GM19035 (cell line): ENCODE data around the gene BTBD18.

Source experiments
- ATAC-seq: cut with Tn5 transposase; IDR thresholded peaks from one replicate; pipeline ENCODE4 v1.9.1; 2021; ENCODE audit not compliant: unreplicated experiment

The BTBD18 gene

DNA sequence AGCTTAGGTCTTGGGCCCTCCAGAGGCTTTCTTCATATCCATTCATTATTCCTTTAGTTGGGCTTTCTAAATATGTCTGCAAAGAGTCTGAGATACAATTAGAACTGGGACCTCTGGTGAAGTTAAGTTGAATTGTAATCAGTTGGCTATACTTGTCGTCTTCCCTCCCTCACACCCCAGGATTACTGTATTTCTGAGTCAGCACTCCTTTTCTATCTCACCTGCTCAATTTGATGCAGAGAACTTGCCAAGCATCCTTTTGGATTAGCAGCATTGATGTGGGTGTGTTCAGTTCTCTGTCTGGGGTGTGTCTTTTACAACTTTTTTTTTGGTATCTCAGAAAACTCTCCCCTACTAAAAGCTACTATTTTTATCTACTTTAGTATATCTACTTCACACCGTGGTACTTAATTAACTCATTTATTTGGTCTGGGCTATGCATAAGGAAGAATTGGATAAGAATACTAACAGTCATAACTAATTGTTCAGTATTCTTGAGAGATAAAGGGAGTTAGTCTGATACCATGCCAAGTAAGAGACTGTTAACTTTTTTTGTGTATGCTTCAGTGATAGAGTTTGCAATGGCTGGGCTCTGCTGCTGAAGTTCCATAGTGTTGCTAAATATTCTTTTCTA, 25.1 kb upstream of the BTBD18 start:
- ATAC-seq: no peak

- ATAC-seq: no peak
Observed at GRCh38 chr11:57776031-57776521, 24.5 kb upstream of the BTBD18 start.

GRCh38 chr11:57775491-57775890, 23.9 kb upstream of the BTBD18 start:
- no peak for ATAC-seq

GRCh38 chr11:57773026-57773598, 21.5 kb upstream of the BTBD18 start:
- ATAC-seq: no peak

GRCh38 chr11:57772562-57772961, 20.9 kb upstream of the BTBD18 start:
- ATAC-seq: no peak

- no peak for ATAC-seq
Observed at GRCh38 chr11:57771365-57771764, 19.7 kb upstream of the BTBD18 start.

DNA sequence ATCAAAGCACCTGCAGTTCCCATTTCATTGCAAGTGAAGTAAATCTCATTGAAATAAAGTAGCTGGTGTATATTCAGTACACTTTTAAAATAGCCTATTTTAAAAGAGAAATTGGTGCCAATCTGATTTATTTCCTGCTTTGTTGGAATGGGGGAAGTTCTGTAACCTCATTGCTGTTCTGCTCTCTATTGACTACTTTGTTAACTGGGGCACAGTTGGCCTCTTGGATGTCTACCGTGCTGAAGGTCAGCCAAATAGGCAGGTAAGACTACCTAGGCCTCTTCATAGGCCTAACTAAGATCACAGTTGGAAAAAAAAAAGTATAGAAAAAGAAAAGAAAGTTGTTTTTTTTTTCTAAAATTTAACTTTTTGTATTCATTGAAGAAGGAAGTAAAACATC, 19.2 kb upstream of the BTBD18 start:
- ATAC-seq: no peak

- no peak for ATAC-seq
Observed at GRCh38 chr11:57764972-57765371, 13.4 kb upstream of the BTBD18 start.

DNA sequence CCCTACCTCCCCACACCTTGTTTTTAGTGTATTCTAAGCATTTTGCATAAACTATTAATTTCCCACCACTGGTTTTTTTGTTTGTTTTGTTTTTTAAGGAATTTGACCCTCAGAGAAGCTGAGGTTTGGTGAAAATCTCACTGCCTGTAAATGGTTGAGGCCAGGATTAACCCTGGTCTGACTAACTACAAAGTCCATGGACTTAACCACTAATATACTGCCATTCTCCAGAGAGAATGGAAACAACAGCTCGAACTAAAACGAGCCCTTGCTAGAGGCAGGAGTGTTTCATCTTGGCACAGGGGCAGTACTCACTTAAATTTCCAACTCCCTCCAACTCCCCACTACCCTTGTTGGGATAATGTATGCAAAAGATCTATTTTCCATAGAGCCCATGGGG, 12.9 kb upstream of the BTBD18 start:
- ATAC-seq: no peak

- no peak for ATAC-seq
Observed at GRCh38 chr11:57764021-57764420, 12.4 kb upstream of the BTBD18 start.

DNA sequence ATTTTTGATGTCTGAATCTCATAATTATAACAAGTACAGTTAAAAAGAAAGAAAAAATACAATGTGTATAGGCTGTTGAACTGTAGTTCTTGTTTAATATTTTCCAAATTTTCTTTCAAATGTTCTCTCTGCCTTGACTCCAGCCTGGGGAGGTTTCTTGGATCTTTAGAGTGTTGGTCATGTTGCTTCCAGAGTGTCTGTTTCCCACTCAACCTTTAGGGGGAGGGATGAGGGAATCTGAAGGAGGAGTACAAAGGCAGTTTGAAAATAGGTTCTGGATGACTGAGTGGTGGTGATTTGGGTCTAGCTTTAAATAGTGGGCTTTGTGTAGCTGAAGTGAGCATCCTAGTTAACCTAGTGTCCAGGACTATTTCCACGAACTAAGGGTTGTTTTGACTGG, 11.9 kb upstream of the BTBD18 start:
- no peak for ATAC-seq

DNA sequence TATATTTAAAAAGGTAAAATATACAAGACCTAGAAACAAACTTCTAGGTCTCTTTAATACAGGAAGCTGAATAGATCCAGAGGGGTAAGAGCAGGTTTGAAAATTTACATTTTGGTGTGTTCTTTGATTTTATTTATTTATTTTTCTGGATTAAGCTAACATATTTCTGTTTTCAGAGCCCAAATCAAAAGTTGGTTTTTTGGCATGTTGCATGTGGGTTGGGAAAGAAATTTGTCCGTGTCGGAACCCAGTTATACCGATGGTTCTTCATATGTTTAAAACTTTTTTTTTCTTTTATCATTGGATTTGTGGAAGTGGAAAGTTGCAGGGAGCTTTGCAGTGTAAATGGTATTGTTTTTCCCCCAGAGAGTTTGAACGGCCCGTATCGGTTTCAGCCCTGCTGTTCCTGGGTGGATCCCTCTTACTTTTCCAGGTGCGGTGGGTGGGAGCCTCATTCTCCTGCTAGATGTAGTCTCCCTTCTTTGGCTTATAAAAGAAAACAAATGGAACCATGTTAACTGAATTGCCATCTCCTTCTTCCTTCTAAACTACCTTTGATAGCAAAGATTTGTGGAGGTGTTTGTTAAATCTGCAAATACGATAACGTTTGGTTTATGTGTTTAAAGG, 10.7 kb upstream of the BTBD18 start:
- ATAC-seq: no peak

- ATAC-seq: peak; percentile 85
Observed at GRCh38 chr11:57761301-57762234, 9.9 kb upstream of the BTBD18 start, which contains the start of gene CTNND1. TSS of gene CTNND1 (plus strand) at chr11:57761802. CDS start at chr11:57791479, 29,677 bp downstream.

- ATAC-seq: no peak
Observed at GRCh38 chr11:57758174-57758573, 6.6 kb upstream of the BTBD18 start.

DNA sequence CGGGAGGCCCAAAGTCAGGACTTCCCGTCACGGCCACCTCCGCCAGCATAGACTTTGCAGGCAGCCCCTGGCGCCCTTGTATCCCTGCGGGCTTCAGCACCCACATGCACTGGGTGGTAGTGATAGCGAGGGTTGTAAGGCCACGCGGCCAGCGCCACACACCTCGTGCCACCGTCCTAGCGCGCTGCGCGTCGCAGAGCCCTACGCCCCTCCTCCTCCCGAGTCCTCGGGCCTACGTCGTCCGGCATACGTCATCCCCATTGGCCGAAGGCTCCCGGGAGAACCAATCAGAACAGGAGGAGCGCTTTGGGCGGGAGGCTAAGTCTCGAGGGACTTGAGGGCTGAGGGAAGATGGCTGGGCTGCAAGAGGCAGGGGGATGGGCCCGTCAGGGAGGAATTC, 1.3 kb upstream of the BTBD18 start:
- no peak for ATAC-seq

- no peak for ATAC-seq
Observed at GRCh38 chr11:57751176-57751575, 443 bp downstream of the BTBD18 start.

GRCh38 chr11:57746920-57747319, 4.7 kb downstream of the BTBD18 start:
- no peak for ATAC-seq

DNA sequence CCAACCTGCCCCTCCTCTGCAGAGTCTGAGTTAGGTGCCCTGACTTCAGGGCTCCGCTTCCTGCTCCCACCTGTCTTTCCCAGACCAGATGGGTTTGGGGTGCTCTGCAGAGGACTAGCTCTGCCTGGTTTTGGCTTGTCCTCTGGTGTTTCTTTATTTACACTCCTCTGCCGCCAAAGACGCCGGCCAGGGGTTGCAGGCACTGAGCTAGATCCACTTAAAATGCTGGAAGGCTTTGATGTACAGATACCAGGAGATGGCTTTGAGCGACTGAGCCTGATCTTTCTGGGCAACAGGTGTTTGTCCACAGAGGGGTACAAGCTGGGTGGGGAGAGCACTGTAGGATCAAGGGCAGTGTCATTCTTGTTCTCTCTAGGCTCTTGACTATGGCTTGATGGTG, 6.4 kb downstream of the BTBD18 start:
- ATAC-seq: no peak

DNA sequence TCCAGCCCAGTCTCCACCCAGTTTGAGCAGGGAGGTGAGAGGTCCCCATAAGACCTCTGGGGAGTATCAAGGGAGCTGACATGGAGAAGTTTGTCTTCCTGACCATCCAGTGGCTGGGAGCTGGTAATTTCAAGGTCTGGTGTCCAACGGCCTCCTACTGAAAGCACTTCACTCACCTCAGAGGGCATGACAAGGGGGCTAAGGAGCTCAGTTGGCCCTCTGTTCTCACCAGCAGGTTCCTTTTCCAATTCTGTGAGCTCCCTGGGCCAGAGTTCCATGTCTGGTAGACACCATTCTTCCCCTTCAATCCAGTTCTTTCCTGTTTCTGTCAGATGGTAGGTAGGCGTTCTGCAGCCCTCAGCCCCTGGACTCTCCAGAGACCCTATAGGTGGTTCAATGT, 7.3 kb downstream of the BTBD18 start:
- no peak for ATAC-seq

- ATAC-seq: no peak
Observed at GRCh38 chr11:57742087-57742452, 9.5 kb downstream of the BTBD18 start.
